Uterus (tissue), 4 donors: ENCODE measurements around the gene ATP11B. TPM values are rescaled to one million over a fixed set of nuclear protein-coding genes. Genes with fewer than 3 reads are reported as not detected.

ENCODE experiments used
- DNase-seq, 2 donors: peaks; one replicate each; pipeline ENCODE4 v3.0.0-alpha.2; 2019 to 2020
- H3K27ac ChIP-seq, 2 donors: fragments of 200-600 bp; sonication (generic); 1 replicate in 1 of 2; 2 replicates in 1 of 2; pipeline ENCODE4 v1.5.1; 2016 to 2018
- H3K27me3 ChIP-seq, 2 donors: fragments of 200-600 bp; sonication (generic); one replicate each; pipeline ENCODE4 v1.5.1; 2018 to 2019; ENCODE audit warnings: control low read depth in 1 of 2
- H3K36me3 ChIP-seq, 2 donors: fragments of 200-600 bp; sonication (generic); one replicate each; pipeline ENCODE4 v1.5.1; 2019; ENCODE audit warnings: control low read depth in 1 of 2
- H3K4me1 ChIP-seq, 2 donors: fragments of 200-600 bp; sonication (generic); one replicate each; pipeline ENCODE4 v1.5.1; 2018 to 2019; ENCODE audit warnings: control low read depth in 1 of 2
- H3K4me3 ChIP-seq, 2 donors: fragments of 200-600 bp; sonication (generic); 1 replicate in 1 of 2; 2 replicates in 1 of 2; pipeline ENCODE4 v1.5.1; 2018 to 2019; ENCODE audit warnings: mild to moderate bottlenecking in 1 of 2
- H3K9me3 ChIP-seq, 2 donors: fragments of 200-600 bp; sonication (generic); one replicate each; pipeline ENCODE4 v1.5.1; 2019; ENCODE audit warnings: control low read depth in 1 of 2
- POLR2A ChIP-seq, 2 donors: fragments of 450-650 bp; IDR thresholded peaks; one replicate each; pipeline ENCODE4 v1.6.1; 2016; ENCODE audit warnings: antibody characterized with exemption in 2 of 2, mild to moderate bottlenecking in 1 of 2, moderate library complexity in 1 of 2
- intact Hi-C: fragments of 100-400 bp; cut with DNase I; formaldehyde crosslinking; loops from one replicate; pipeline ENCODE4 v1.15.1; 2023; ENCODE audit warnings: low total_unique reads
- total RNA-seq, 4 donors: library from RNA; depleted of rRNA in 3 of 4; stranded (reverse); fragments of >200 nt in 3 of 4; gene quantifications; one replicate each; pipeline versions ENCODE4 v1.1.0 to v1.2.4, GENCODE V29; 2014 to 2023
- TF ChIP-seq, protein P1 (sequence below), 4 experiments: fragments of 200-600 bp in 2 of 4; fragments of 450-650 bp in 2 of 4; sonication (generic) in 2 of 4; IDR thresholded peaks; one replicate each; pipeline ENCODE4 v1.5.1; 2016 to 2019; ENCODE audit warnings: antibody characterized with exemption in 4 of 4, mild to moderate bottlenecking in 2 of 4, moderate library complexity in 1 of 4
- donor health status: DM: yes; HTN: yes; CAD: no.

ATP11B gene
- 100 to 1,000 TPM in 2 of 4 donors, 10 to 100 TPM in 2; 53.5 to 136 (median 95.1) TPM for total RNA-seq

DNA sequence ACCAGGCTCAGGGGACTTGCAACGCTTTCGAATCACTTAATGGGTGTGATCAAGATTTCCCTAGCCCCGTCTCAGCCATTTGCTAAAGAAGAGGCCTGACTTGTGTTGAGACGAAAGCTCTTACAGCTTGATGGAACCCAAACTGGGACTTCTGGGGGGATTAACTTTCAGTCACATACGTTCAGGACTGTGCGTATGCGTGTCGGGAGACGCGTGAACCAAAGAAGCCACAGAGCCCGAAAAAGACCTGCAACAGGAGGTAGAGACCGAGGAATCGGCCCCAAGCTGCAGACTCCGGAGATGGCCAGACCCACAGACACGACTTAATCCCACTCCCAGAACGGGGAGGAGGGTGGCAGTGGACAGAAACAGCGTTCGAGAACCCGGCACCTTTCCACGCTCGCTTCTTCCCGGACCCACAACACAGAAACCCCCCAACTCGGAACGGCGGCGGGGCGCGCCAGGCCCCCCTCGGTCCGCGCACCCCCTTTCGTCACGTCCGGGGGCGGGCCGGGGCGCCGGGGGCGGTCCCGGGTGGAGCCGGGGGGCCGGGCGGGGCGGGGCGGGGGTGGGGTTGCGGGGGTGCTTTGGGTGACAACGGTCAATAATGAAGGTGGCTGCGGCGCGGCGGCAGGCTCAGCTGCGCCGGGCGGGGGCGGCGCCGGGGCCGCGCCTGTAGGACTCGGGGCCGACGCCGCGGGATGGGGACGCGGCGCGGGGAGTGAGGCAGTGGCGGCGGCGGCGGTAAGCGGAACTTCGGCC lies at the start of gene ATP11B:
Gene ATP11B, plus strand, starts transcription at position 604 of the 762 bp plus-strand sequence. CDS start 256 bp downstream, outside the sequence.
- Histone ChIP-seq H3K9me3 (no peaks in the 10 kb centered on the region), H3K27ac (peak within 1 kb of the TSS; percentile 90 to 91), H3K27me3 (no peaks in the 10 kb centered on the region), H3K4me1 (no peaks in the 10 kb centered on the region), H3K36me3 (no peaks in the 10 kb centered on the region), H3K4me3 (peak within 1 kb of the TSS; percentile 63 to 96)
- peak; percentile 54 to 72 for DNase-seq
- TF ChIP-seq, protein P1, sequence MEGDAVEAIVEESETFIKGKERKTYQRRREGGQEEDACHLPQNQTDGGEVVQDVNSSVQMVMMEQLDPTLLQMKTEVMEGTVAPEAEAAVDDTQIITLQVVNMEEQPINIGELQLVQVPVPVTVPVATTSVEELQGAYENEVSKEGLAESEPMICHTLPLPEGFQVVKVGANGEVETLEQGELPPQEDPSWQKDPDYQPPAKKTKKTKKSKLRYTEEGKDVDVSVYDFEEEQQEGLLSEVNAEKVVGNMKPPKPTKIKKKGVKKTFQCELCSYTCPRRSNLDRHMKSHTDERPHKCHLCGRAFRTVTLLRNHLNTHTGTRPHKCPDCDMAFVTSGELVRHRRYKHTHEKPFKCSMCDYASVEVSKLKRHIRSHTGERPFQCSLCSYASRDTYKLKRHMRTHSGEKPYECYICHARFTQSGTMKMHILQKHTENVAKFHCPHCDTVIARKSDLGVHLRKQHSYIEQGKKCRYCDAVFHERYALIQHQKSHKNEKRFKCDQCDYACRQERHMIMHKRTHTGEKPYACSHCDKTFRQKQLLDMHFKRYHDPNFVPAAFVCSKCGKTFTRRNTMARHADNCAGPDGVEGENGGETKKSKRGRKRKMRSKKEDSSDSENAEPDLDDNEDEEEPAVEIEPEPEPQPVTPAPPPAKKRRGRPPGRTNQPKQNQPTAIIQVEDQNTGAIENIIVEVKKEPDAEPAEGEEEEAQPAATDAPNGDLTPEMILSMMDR (IDR thresholded peaks at IDR 0.05), result peak in 1 of 4 experiments; percentile 27
- peak; percentile 40 to 66 for TF ChIP-seq POLR2A (IDR thresholded peaks at IDR 0.05)
- intact Hi-C loops, result no loop called here

DNA sequence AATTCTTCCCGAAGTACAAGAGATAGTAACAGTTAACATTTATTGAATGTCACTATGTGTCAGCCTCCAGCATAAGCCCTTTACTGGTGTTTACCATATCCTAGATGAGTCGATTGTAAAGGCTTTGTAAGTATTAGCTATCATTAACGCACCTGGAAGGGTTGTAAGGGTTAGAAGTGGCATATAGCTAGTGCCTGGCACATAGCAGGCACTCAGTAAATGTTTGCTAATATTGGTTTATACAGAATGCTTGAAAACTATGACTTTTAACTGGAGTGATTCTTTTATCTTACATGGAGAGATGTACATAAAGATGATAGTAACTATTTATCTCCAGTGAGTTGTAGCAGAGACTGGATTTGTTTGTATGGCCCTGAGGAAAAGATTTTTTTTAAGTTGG lies 46.3 kb upstream of the ATP11B start:
- intact Hi-C loops, result no loop called here
- Histone ChIP-seq H3K27ac (no peak overlapping the region), H3K9me3 (no peaks in the 10 kb centered on the region), H3K27me3 (no peaks in the 10 kb centered on the region), H3K4me3 (no peak overlapping the region), H3K4me1 (no peaks in the 10 kb centered on the region), H3K36me3 (no peaks in the 10 kb centered on the region)
- no peak for TF ChIP-seq POLR2A (IDR thresholded peaks at IDR 0.05)
- TF ChIP-seq, protein P1 (IDR thresholded peaks at IDR 0.05), result no peak
- DNase-seq, result no peak

DNA sequence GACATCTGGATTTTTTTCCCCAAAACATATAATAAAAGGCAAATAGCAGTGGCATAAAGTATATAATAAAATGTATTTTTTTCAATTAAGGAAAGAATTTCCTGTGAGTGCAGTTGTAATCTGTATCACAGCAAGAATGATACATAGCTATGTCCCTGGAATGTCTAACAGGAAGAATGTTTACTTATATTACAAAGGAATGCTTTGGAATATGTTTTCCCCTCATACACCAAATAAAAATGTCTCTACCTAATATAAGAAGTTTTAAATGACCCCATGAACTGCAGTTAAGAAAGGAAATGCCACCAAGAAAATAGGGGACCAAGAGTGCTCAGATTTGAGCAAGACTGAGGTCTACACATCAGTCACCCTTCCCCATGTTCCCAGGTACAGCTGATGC lies 38.0 kb upstream of the ATP11B start:
- Histone ChIP-seq H3K36me3 (no peaks in the 10 kb centered on the region), H3K4me1 (no peaks in the 10 kb centered on the region), H3K27me3 (no peaks in the 10 kb centered on the region), H3K4me3 (no peak overlapping the region), H3K9me3 (no peaks in the 10 kb centered on the region), H3K27ac (no peak overlapping the region)
- no peak for DNase-seq
- intact Hi-C loops, result no loop called here
- TF ChIP-seq, protein P1 (IDR thresholded peaks at IDR 0.05), result no peak
- no peak for TF ChIP-seq POLR2A (IDR thresholded peaks at IDR 0.05)

DNA sequence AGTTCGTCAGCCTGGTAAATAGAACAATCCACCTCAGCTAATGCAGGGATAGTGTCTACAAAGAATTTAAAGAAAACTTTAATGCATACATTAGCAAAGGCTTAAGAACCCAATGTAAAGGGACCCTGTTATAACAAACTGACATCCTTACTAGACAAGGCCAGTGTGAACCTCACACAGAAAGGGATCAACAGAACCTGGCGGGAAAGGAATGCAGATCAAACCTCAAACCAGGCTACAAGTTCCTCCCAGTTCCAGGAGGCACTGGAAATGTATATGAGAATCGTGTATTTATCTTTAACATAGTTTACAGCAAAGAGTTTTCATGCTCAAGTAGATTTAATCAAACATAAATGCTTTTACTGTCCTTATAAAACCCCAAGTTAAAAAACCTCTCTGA lies 37.6 kb upstream of the ATP11B start:
- no peaks in the 10 kb centered on the region for H3K36me3 ChIP-seq
- H3K4me3 ChIP-seq, result no peak overlapping the region
- intact Hi-C loops, result no loop called here
- DNase-seq, result no peak
- H3K27me3 ChIP-seq, result no peaks in the 10 kb centered on the region
- TF ChIP-seq, protein P1 (IDR thresholded peaks at IDR 0.05), result no peak
- TF ChIP-seq POLR2A (IDR thresholded peaks at IDR 0.05), result no peak
- no peaks in the 10 kb centered on the region for H3K9me3 ChIP-seq
- H3K4me1 ChIP-seq, result no peaks in the 10 kb centered on the region
- no peak overlapping the region for H3K27ac ChIP-seq

DNA sequence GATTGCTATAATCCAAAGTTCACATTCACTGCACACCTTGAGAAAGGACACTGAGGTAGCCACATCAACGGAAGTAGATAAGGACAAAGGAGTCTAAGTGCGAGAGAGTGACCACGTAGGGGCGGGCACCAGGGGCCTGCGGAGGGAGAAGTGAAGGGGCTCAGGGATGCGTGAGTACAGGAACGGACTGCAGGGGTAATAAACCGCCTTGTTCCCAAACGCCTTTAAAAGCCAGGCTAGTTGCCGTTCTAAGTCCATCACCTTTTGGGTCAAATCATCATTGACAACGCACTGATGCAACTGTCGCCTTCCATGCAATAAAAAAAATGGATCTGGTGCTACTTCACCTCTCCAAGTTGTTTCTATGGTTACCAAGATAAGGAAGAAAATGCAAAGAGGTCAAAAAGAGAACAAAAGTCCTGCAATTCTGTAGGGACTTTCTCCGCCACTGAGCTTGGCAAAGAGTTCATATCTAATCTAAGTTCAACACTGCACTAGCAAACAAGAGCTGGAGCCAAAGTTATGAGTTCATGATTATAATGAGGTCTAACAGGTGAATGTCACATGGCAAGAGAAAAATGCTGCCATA lies 32.6 kb upstream of the ATP11B start:
- Histone ChIP-seq H3K36me3 (no peaks in the 10 kb centered on the region), H3K4me1 (no peaks in the 10 kb centered on the region), H3K27ac (no peak overlapping the region), H3K27me3 (no peaks in the 10 kb centered on the region), H3K9me3 (no peaks in the 10 kb centered on the region), H3K4me3 (no peak overlapping the region)
- TF ChIP-seq, protein P1 (IDR thresholded peaks at IDR 0.05), result no peak
- TF ChIP-seq POLR2A (IDR thresholded peaks at IDR 0.05), result no peak
- no peak for DNase-seq
- intact Hi-C loops, result no loop called here
